NCI-H1694 (cell line): ENCODE results near the gene GGT6.

ENCODE experiments used
- DNase-seq: peaks from one replicate; lab custom pipeline; 2025; lab: John Stamatoyannopoulos, UW

GGT6 gene

DNA sequence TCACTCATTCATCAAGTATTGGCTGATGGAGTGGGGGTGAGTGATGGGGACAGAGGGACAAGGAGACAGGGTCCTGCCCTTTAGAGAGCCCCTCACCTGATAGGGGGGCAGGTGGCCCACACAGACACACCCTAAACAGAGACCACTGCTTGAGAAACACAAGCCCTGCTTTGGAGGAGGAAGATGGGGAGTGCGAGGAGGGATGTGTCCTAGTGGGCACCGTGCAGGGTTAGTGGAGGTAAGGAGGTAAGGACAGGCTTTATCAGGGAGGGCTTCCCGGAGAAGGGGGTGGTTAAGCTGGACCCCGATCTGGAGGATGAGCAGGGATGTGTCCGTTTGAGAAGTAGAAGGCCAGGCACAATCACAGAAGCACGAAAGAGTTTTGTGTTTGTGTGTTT lies 15.8 kb upstream of the GGT6 start:
- no peak for DNase-seq

DNA sequence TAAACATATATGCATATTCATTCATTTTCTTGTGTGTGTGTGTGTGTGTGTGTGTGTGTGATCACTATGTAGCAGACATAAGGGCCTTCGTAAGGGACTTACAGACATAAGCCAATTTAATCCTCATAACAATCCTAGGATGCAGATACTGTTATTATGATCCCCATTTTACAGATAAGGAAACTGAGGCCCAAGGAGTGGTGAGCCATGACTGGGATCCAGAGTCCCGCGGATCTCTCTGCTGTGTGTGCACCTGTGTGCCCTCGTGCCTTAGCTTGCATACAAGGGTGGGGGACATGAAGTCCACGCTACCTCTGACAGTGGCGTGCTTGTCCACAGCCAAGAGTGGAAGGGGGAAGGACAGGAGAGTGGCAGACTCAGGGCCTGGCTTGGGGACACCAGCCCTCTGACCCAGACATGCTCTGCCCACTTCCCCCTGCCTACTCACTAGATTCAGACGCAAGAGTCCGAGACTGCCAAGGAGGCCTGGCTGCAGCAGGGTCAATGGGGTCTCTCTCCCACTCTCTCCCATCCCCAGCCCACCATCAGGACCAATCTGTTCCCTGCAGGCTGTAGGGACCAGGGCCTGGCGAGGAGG lies 14.2 kb upstream of the GGT6 start:
- DNase-seq = no peak

- DNase-seq = no peak
Measured at GRCh38 chr17:4573669-4574068, 13.3 kb upstream of the GGT6 start.

GRCh38 chr17:4573115-4573514 lies 12.7 kb upstream of the GGT6 start:
- no peak for DNase-seq

GRCh38 chr17:4572131-4572530 lies 11.8 kb upstream of the GGT6 start:
- no peak for DNase-seq

DNA sequence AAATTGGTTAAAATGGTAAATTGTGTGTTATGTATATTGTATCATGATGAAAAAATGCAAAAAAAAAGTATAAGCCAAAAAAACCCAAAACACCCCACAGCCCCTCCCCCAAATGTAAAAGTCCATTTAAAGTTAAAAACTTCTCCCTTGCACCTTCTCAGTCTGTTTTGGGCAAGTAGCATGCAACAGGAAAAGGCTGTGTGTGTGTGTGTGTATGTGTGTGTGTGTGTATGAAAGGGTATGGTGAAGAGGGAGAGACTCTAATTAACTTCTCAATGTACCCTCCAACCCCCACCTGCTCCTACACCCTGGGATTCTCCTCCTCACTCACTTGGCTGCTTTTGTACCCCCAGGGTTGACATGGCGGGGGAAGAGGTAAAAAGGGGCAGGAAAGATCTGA lies 9.2 kb upstream of the GGT6 start:
- no peak for DNase-seq

DNA sequence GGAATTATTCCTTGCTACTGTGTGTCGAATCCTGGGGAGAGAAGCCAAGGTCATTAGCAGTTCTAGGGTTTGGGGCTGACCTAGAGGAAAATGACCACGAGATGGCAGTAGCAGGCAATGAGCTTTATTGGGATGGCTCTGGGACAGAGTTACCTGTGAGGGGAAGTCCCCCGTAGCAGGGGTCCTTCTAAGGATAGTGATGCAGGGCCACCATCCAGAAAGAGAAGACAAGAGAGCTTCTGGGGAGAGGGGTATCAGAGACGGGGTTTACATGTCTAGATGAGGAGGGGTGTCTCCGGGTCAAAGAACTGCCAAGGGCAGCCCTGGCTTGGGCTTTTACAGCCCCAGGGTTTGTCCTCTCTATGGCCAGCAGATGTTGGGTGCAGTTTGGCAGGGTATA lies 6.4 kb upstream of the GGT6 start:
- peak; percentile 90 for DNase-seq

DNA sequence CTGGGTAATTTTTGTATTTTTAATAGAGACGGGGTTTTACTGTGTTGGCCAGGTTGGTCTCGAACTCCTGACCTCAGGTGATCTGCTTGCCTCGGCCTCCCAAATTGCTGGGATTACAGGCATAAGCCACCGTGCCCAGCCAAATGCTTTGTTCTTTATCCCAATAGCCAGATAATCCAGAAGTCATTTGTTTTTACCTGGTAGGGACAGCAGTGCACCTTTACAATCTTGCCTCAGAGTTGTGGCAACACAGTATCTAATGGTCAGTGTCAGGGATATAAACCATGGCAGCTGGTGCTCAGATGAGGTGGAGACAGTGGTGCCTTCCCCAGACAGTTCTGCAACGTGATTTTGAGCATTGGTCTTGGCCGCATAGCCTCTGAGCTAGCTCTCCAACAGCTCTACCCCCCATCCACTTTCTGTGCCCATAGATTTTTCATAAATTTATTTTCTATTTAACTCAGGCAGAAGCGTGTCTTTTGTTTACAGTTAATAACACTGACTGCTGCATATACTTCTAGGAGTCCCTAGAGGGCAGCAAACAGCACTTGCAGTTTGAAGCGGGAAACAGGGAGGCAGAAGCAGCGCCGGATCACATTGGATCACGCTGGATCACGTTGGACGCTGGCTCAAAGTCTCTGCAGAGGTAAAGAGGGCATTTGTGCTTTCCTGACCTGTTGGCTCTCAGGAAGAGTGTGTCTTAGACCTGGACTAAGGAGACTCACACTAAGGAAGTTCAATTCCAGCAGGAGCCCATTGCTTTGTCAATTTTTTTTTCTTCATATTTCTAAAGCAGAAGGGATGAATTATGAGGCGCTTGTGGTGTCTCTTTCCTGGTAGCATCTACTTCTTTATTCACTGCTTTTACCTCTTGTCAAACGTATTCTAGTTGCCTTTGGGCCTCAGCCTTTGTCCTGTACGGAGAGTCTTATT lies 5.1 kb upstream of the GGT6 start:
- DNase-seq = peak; percentile 88

GRCh38 chr17:4562015-4562969 lies 1.9 kb upstream of the GGT6 start:
- no peak for DNase-seq

GRCh38 chr17:4560837-4561256 lies 470 bp upstream of the GGT6 start:
- DNase-seq = peak; percentile 34

GRCh38 chr17:4559966-4560365 lies 411 bp downstream of the GGT6 start:
- DNase-seq = no peak

- DNase-seq = no peak
Measured at GRCh38 chr17:4559139-4559791, 1.1 kb downstream of the GGT6 start.

DNA sequence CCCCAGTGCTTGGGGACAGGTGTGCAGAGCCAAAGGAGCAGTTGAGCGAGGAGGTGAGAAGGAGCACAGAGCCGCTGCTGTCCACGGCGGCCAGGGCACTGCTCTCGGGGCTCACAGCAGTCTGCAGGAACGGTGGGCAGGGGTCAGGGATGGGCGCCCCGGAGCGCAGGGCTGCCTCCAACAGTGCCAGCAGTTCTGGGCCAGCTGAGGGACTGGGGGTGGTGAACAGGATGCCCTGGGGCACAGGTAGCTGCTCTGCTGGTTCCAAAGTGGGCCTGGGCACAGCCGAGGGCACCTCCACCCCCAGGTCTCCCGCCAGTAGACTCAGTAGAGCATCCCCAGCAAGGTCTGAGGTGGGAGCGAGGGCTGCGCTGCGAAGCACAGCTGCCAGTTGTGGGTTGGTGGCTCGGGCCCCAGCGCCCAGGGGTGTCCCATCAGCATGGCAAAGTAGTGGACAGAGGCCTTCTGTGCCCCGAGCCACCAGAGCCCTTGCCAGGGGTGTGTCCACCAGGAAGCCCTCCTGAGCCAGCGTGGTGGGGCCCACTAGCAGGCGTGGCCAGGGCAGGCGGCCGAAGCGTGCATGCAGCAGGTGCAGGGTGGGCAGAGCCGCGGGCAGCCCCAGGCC lies 1.9 kb downstream of the GGT6 start:
- DNase-seq = no peak

GRCh38 chr17:4557626-4558346 lies 2.6 kb downstream of the GGT6 start:
- DNase-seq = no peak

- no peak for DNase-seq
Measured at GRCh38 chr17:4556996-4557395, 3.4 kb downstream of the GGT6 start.

DNA sequence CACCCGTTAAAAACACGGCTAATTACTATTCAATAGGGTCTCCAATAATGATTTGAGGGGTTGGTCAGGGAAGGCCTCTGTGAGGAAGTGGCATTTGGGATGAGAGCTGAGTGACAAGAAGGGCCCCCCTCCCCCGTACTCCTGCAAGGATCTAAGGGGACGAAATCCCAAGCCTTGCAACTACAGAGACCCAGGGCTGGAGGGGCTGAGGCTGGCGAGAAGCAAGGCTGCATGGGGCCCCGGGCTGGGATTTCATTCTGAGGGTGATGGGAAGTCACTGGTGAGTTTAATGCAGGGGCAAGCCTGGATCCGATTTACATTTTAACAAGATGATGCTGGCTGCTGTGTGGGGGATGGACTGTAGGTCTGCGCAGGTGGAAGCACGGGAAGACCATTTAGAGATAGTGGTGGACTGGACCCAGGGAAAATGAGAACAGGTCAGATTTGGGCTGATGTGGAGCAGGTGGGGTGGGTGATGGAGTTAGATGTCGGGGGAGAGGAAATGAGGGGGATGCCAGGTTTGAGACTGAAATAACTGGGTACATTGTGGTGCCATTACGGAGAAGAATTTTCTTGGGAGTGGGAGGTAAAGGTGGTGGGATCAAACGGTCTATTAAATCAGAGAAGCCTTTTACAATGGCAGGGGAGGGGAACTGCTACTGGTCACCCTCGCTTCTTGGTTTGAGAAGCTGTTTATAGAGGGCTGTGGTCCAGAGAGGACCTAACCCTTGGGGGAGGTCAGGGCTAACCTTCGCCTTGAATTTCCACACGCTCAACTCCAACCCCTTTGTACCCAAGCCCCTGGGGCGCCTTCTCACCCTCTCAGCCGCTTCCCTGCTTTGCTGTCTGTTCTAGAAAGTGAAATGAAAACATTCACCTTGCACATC lies 4.3 kb downstream of the GGT6 start:
- no peak for DNase-seq

- DNase-seq = peak; percentile 97
Measured at GRCh38 chr17:4554997-4555799, 5.2 kb downstream of the GGT6 start, which contains the start of gene MYBBP1A. Gene MYBBP1A, minus strand, starts transcription at chr17:4555384. Its CDS starts 60 bp downstream, at chr17:4555324.

- no peak for DNase-seq
Measured at GRCh38 chr17:4554441-4554996, 5.9 kb downstream of the GGT6 start.
